Smooth muscle cell of the brain vasculature (primary cell): Measurements from ENCODE around the gene FOXK2.
A peak's percentile ranks its signal among the peaks of the same experiment; 100 is the strongest.
"Not testable (repeated sequence)": the region's sequence is repeated elsewhere in the genome, so short reads cannot be mapped to it uniquely, and the experiment has no call there.

Experiments used
- DNase-seq: peaks from one replicate; pipeline ENCODE4 v3.0.0-alpha.2; 2012; ENCODE audit warnings: low read depth, low spot score

The FOXK2 gene

GRCh38 chr17:82495844-82496528, 23.5 kb upstream of the FOXK2 start:
- DNase-seq = no peak

GRCh38 chr17:82496529-82497434, 22.8 kb upstream of the FOXK2 start:
- peak; percentile 63 for DNase-seq

DNA sequence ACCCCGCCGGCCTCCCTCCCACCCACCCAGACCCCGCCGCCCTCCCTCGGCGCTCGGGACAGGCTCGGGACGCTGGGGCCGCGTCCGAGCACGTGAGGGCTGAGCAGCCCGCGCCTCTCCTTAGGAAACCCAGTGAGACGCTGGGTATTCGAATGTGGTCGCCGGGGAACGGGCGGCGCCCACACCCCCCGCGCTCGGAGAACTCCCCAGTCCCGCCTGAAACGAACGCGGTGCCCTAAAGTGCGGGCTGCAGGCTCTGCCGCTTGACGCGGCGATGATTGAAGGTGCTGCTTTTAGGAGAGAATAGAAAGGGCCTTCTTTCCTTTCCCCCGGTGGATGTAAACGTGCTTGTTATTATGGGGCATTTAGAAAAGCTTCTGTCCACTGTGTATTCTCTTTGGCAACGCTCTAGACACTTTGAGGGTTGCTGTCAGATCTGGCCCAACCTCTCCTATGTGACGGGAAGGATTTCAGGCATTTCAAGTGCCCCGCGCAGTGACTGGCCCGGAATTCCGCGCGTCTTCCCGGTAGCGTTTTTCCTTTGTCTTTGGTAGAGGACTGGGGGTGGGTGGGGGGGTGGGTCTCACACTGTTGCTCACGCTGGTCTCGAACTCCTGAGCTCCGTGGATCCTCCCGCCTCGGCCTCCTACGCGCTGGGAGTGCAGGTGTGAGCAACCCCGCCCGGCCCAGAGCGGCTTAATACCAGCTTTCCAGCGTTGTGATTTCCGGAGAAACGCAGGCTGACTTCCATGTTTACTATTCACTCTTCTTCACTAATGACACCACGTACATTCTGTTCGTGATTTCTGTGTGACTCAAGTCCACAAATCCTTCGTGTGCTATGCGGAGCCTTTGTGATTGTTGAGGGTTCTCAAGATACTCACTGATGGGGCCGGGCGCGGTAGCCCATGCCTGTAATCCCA, 21.8 kb upstream of the FOXK2 start:
- no peak for DNase-seq

GRCh38 chr17:82502207-82502606, 17.3 kb upstream of the FOXK2 start:
- DNase-seq = no peak

DNA sequence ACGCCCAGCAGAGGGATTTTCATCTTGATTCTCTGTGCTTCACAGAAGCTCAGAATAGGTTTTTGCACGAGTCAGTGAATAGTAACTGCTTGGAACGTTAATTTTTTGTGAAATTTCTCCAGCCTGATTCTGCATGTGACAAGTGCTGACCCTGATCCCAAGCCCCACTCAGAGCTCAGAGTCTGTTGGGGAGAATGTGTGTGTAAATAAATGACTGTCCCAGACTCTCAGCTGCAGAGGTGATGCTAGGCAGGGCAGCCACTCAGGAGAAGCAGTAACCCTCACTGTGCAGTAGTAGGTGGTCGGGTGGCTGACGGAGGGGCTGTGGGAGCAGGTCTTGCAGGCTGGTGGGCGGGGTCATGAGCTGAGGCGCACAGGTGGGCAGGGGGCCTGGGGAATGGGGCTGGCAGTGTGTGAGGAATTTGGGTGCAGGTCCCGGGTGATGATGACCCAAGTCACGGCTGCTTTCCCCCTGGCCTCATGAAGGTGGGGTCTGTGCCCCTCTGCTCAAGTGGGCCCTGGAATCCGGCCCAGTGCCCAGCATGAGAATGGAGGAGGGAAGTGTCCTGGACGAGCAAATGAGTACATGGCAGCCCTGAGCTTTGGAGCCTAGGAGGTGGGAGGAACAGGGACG, 16.3 kb upstream of the FOXK2 start:
- DNase-seq = no peak

GRCh38 chr17:82503728-82504308, 15.7 kb upstream of the FOXK2 start:
- DNase-seq = no peak

- DNase-seq = no peak
Observed at GRCh38 chr17:82505296-82505695, 14.2 kb upstream of the FOXK2 start.

- DNase-seq = not testable (repeated sequence)
Observed at GRCh38 chr17:82506402-82506801, 13.1 kb upstream of the FOXK2 start.

- DNase-seq = no peak
Observed at GRCh38 chr17:82507631-82508175, 11.8 kb upstream of the FOXK2 start.

- DNase-seq = not testable (repeated sequence)
Observed at GRCh38 chr17:82511642-82512041, 7.9 kb upstream of the FOXK2 start.

- DNase-seq = not testable (repeated sequence)
Observed at GRCh38 chr17:82513864-82514263, 5.7 kb upstream of the FOXK2 start.

DNA sequence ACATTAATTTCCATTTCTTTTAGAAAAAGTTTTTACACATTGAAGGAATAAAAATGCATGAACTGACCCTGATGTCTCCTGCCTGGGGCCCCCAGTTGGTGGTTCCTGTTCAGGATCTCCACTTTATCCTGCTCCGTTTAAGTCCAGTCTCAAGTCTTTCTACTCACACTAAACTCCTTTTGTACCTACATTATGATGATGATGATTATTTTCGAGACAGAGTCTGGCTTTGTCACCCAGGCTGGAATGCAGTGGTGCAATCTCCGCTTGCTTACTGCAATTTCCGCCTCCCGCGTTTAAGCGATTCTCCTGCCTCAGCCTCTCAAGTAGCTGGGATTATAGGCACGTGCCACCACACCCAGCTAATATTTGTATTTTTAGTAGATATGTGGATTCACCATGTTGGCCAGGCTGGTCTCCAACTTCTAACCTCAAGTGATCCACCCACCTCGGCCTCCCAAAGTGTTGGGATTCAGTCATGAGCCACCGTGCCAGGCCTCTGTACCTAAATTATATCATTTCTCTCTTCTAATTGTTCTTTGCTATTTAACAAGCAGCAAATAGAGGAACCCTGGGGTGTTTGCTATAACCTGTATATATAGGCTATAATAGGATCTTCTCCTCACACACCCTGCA, 2.2 kb upstream of the FOXK2 start:
- DNase-seq = no peak

DNA sequence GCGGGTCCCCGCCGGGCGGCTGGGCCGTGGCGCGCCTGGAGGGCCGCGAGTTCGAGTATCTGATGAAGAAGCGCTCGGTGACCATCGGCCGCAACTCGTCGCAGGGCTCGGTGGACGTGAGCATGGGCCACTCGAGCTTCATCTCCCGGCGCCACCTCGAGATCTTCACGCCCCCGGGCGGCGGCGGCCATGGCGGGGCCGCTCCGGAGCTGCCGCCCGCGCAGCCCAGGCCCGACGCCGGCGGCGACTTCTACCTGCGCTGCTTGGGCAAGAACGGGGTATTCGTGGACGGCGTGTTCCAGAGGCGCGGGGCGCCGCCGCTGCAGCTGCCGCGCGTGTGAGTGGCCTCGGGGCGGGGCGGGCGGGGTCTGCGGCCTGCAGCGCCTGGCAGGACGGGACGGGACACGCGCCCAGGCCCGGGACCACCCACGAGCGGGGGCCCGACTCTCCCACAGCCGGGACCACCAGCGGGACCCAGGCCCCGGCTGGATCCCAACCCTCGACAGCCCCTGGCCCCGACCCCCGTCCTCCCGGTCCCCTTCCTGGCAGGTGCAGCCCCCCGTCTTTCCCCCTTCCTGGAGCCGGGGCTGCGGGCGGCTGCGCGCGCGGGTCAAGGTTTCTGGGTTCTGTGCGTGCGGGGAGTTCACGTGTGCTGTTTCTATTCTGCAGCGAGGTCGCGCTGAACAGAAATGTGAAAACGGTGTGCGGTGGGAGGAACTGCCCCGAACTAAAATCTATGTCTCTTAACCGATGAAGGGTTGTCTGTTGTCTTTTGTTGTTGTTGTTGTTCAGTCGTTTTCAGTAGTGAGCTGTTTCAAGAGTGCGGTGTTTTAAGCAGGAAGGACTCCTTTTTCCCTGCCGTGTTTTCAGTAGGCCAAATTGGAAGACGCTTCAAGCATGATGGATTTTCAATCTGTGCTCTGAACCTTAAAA, 705 bp downstream of the FOXK2 start:
- DNase-seq = no peak

- no peak for DNase-seq
Observed at GRCh38 chr17:82524540-82524939, 5.0 kb downstream of the FOXK2 start.

DNA sequence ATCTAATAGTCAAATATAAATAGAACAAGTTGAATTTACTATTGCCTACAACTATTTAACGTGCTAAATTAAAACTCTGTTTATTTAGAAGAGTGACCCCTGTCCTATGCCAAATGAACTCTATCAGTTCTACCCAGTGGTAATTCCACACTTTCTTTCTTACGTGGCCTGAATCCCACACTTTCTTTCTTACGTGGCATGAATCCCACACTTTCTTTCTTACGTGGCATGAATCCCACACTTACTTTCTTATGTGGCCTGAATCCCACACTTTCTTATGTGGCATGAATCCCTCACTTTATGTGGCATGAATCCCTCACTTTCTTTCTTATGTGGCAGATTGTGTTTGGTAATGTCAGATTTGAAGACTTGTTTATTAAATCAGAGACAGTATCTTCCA, 6.2 kb downstream of the FOXK2 start:
- no peak for DNase-seq

DNA sequence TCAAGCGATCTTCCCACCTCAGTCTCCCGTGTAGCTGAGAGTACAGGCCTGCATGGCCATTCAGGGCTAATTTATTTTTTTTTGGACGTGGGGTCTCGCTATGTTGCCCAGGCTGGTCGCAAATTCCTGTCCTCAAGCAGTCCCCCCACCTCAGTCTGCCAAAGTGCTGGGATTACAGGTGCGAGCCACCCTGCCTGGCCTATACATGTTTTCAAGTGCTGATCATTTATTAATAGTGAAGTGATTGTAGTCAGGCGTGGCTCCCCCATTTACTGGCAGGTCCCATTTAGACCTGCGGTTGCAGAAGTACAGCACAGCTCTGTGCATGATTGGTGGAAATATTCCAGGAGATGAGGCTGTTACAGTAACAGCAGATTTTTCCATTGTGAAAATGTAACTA, 8.4 kb downstream of the FOXK2 start:
- no peak for DNase-seq

- DNase-seq = no peak
Observed at GRCh38 chr17:82528484-82529265, 9.1 kb downstream of the FOXK2 start.

- DNase-seq = no peak
Observed at GRCh38 chr17:82529914-82530300, 10.4 kb downstream of the FOXK2 start.
